T-helper 2 cell treated with Interferon-gamma antibody and Interleukin-4, amounts not matched to agents 100 ng/mL and 5 ng/mL, for 36 hours (primary cell): ENCODE measurements around the gene CPT1B. TPM values are rescaled to one million over a fixed set of nuclear protein-coding genes. Genes with fewer than 3 reads are reported as not detected.
"Not testable (repeated sequence)": the region's sequence is repeated elsewhere in the genome, so short reads cannot be mapped to it uniquely, and the experiment has no call there.

Source experiments
- intact Hi-C: fragments of 100-400 bp; cut with micrococcal nuclease; formaldehyde crosslinking; loops from one replicate; pipeline ENCODE4 v1.15.1; 2023
- total RNA-seq: library from RNA; stranded (reverse); gene quantifications from 2 replicates; pipeline ENCODE4 v1.2.3, GENCODE V29; 2022

The CPT1B gene
- total RNA-seq = 90.6 and 91.3 TPM in 2 replicates

DNA sequence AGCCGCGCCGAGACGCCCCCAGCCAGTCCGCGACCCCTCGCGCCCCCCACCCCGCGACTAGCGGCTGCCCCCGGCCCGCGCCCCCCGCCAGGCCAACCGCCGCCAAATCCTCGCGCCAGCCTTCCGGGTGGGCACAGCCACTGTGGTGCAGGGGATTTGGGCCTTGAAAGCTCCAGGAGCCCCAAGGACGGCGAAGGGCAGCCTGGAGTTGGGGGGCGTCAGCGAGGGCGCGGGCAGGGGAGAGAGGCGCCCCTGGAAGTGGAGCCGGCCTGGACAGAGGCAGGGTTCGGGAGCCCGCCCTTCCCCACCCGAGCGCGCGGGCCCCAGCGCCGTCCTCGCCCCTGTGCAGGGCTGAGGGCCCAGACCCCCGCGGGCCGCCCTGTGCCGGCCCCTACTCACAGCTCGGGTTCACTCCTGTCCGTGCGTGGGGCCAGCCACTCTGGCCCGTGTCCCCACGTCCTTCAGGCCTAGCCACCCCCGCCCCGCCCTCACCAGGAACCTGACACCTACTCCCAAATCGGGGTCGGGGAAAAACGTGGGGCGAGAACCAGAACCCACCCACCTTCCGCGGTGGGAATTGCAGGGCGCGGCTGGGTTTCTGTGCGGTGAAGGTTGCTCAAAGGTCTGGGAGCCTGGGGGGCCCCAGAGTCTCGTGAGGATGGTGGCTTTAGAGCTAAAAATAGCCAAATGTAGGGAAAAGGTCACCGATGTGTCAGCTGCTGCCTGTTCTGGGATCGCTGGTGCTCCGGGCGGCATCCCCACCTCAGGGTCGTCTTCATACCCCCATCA, at the start of gene CPT1B:
Gene CPT1B (minus strand): TSS at position 441 of the 789 bp plus-strand sequence. CDS start 512 bp downstream, outside the sequence.
- intact Hi-C loops = no loop called here

DNA sequence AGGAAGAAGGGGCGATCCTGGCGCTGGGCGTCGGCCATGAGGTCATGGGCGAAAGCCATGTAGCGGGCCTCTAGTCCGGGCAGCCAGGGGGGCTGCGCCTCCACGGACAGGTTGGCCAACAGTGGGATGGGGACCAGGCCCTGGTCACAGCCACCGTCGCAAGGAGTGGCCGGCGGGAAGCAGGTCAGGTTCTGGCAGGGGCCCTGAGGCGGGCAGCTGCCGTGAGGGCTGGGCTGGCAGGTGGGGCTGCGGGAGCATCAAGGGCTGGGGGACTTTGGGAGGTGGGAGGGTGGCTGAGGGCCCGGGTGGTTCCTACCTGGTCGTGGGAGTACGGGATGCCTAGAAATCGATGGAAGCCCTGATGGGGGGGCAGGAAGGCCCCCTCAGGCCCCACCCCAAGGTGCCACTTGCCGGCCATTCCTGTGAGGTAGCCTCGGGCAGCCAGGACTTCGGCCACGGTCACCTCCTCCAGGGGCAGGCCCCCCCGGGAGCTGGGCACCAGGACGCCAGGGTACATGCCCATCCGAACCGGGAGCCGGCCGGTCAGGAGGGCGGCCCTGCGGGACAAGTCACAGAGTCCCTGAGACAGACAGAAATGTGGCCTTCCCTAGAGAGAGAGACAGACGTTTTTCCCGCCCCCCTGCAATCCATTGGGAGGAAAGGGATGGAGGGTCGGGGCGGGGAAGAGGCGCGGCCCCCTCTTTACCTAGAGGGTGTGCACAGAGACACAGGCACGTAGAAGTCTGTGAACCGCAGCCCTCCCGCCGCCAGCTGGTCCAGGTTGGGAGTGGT, 48.8 kb upstream of the CPT1B start:
- intact Hi-C loops = no loop called here

DNA sequence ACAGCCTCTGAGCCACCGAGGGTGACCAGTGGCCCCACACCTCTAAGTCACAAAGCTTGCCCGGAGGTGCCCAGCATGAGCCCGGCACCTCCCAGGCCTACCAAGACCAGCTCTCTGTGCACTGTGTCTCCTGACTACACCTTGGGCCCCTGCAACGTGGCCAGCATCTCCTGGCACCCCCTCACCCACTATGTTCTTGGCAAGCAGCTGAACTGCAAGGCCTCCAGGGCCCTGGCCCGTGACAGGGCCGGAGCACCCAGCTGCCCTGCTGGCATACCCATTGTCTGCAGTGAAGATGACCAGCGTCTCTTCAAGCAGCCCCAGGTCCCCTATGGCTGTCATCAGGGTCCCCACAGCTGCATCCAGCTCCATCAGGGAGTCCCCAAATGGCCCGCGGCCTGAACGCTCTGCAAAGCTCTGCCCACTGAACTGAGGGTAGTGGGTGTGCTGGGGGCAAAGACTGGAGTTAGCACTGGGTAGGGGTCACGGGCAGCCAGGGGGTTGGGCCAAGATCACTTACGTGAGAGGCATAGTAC, 48.2 kb upstream of the CPT1B start:
- intact Hi-C loops = no loop called here

DNA sequence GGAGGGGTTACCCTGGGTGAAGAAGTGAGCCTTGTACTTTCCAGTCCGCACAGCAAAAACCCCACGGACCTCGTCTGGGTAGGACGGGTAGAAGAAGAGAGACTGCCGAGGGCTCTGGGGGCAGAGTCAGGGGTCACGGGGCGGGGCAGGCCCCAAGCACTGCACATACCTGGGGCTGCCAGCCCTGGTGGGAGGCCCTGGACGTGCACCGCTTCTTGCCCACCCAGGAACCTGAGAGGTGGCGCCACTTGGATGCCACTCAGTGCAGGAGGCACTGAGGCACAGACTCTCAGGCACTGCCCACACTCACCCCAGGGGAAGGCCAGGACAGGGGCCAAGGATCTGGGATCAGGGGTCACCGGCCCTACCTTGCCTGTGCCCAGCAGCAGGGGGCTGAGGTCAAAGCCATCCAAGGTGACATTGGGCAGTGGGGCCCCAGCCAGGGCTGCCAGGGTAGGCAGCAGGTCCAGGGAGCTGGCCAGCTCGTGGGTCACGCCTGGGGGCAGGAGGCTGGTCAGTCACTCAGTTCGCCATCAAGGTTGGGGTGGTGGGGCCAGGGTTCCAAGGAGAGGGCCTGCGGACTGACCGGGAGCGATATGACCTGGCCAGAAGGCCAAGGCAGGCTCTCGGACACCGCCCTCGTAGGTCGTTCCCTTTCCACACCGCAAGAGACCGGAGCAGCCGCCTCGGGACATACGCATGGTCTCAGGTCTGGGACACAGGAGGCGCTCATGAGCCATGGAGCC, 47.5 kb upstream of the CPT1B start:
- intact Hi-C loops = no loop called here

DNA sequence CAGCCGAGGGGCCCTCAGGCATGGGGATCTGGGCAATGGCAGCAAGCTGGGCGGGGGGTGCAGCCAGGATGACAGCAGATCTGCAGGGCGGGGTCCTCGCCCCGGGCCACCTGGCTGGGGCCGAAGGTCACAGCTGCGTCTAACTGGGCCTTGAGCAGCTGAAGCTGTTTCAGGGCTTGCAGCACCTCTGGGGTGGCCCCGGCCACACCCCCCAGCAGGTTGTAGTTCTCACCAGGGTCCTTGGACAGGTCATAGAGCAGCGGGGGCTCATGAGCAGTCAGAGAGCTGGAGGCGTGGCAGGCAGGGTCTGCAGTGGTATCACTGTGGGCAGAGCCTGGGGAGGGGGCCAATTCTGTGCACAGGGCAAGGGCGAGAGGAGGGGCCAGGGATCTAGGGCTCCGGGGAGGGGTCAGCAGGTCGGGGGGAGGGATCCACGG, 46.9 kb upstream of the CPT1B start:
- intact Hi-C loops = no loop called here

DNA sequence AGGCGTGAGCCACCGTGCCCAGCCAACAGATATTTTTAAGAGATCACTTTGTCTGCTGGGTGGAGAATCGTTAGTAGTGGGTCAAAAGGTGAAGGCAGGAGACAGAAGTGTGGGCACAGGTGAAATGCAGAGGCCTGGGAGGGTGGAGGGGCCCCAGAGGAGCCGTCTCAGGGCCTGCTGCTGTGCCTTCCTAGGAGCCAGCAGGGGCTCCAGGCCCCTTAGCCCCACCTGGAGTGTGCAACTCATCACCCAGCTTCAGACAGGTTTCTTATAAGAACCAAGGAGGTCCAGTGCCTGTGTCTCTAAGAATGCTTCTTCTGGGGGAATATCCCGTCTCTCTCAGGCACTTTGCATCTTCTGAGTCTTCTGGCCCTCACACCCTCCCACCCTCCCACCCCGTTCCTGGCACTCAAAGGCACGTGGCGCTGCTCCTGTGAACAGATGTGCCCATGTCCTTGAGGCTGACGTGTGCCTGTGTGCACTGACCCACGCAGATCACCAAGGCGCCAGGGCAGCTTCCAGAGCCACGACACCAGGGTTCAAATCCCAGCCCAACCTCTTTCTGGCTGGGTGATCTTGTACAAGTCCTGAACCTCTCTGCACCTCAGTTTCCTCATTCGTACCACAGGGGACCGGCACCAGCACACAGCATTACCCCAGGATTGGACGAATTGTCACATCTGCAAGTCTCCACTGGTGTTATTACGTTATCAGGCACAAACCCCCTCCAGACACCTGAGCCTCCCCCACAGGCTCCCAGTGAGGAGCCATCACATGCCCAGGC, 46.3 kb upstream of the CPT1B start:
- intact Hi-C loops = loop anchor here (5.0 kb wide), 3 partner anchors 62 to 282 kb away; partner anchors contain the start of genes PPP6R2 and SYCE3

DNA sequence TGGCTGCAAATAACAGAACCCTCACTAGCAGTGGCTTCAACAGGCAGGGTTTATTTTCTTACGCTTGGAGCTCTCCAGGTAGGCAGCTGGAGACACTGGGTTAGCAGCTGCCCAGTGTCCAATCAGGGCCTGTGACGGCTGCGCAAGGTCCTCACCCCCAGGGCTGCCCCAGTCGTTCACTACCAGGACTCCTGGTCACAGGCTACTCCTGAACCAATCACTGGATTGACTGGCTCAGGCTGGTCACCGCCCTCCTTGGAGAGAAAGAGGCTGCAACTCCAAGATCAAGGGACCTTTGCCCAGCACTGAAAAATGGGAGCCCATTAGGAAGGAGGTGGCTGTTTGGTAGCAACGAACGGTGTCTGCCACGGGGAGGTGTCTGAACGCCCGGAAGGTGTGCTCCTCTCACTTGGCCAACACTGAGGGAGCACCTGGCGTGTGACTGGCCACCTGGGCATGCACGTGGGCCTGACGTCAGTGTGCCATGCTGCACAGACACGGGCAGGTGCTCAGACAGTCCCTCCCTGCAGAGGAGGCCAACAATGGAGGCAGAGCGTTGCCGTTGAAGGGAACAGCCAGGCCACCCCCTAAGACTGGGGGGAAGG, 44.6 kb upstream of the CPT1B start:
- intact Hi-C loops = loop anchor here (5.0 kb wide), 3 partner anchors 61 to 281 kb away; partner anchors contain the start of genes PPP6R2 and SYCE3

DNA sequence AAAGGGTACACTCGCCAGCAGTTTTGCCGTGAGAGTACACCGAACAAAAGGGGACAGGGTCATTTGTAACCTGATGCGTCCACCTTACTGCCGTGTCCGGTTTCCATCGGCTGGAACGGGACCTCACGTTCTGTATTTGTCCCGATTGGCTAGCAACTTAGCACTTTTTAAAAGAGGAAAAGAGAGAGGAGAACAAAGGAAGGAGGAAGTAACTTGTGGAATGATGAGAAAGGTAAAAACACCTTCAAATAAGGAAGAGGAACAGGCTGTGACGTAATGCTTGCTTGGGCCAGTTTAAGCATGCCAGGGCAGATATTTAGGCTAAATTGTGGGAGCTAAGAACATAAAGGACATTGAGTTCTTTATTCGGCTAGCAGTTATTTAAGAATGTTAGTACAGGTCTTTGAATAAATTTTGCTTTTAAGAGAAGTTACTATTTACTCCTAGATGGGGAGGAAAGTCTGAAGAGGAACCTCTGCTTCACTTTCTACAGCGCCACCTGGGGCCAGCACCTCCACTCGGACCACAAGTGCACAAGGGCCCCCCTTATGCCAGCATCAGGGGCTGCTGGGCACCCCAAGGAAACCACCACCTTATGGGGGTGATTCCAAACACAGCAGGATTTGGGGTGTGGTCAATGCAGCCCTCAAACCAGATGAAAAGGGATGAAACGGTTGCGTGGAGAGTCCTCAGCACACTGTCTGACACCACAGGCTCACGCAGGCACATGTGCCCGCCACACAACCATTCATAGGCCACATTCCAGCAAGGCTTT, 43.9 kb upstream of the CPT1B start:
- intact Hi-C loops = loop anchor here (1.0 to 5.0 kb wide), 8 partner anchors 39 to 280 kb away; partner anchors contain the start of genes NCAPH2, PPP6R2, SCO2 and SYCE3

DNA sequence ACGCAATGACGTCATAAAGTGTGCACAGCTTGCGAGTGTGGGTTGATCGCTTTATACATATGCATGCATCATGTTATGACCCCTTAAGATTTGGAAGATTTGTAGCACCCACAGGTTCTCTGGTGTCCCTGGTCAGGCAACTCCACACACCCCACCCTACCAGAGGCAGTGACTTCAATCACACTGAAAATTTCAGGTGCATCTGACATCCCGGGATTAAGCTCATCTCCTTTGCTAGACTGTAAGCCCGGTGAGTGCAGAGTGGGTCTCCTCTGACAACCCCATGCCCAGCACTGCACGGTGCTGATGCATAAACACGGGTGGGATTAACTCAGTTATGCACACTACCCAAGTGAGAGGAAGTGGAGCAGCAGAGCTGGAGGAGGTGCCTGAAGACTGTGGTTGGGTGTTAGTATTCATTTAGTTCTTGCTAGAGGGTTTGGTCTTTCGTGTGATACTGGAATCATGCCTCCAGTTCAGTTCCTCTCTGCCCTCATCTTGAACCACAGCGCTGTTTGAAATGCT, 43.2 kb upstream of the CPT1B start:
- intact Hi-C loops = loop anchor here (1.0 to 5.0 kb wide), 8 partner anchors 38 to 279 kb away; partner anchors contain the start of genes NCAPH2, PPP6R2, SCO2 and SYCE3

DNA sequence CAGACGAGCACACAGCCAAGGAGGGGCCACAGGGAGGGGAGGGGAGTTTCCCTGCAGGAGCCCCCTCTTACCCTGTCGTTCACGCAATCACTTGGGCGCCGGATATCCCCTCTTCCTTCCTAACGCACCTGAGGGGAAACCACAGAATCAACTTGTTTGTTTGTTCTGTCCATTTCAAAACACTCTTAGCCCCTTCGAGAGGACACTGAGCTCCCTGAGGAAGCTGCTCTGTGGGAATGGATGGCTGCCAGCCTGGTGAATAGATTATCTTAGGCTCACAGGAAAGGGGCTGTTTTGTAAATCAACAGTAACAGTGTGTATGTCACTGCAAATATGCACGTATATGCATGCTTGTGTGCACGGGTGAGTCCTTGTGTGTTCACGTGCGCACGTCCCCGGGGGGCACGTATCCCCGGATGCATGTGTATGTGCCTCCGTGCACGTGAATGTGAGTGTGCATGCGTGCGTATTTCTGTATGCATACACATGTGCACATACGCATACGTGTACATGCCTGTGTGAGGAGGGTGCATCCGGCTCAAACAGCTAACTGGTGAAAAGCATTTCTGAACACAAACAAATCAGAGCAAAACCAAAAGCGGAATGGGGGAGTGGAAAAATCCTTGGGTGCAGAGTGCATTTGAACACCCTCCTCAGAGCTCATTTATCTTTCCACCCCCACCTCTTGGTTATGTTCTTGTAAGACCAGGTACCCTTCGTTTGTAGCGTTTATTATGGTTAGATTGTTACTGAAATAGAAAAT, 42.5 kb upstream of the CPT1B start:
- intact Hi-C loops = loop anchor here (1.0 to 5.0 kb wide), 9 partner anchors 37 to 379 kb away; partner anchors contain the start of genes NCAPH2, PPP6R2, SCO2 and SYCE3

DNA sequence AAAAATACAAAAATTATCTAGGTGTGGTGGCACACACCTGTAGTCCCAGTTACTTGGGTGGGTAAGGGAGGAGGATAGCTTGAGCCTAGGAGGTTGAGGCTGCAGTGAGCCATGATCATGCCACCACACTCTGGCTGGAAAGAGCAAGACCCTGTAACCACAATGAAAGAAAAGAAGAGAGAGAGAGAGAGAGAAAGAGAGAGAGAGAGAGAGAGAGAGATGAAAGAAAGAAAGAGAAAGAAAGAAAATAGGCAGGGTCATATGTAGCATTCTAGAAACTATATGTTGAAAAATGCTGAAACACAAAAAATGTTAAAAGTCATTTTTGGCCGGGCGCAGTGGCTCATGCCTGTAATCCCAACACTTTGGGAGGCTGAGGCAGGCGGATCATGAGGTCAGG, 36.1 kb upstream of the CPT1B start:
- intact Hi-C loops = not testable (repeated sequence)

DNA sequence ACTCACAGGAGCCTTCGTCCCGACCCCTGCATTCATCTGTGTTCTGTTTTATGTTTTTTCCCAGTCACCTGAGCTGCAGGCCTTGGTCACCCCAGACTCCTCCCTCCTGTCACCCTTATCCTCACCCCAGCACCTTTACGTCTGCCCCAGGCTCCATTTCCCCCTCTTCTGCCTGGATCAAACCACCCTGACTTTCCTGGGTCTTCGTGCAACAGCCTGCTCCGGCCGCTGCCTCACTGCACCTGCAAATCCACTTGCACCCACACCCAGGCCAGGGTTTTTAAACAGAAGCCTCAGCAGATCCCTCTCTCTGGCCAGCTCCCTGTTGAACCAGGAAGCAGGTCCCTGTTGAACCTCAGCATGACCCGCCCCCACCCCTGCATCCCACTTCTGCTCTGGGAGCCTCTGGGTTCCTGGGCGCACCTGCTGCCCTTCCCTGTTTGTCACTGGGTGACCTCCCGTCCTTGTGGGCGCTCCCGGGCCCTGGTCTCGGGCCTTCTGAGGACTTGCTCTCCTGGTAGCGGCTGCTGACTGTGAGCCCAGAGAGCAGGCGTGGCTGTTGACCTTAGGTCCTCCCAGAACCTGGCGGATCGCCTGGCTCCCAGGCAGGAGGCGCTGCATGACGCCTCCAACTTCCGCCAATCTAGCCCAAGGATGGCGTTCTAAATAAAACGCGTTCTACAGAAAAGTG, 35.2 kb upstream of the CPT1B start:
- intact Hi-C loops = no loop called here

DNA sequence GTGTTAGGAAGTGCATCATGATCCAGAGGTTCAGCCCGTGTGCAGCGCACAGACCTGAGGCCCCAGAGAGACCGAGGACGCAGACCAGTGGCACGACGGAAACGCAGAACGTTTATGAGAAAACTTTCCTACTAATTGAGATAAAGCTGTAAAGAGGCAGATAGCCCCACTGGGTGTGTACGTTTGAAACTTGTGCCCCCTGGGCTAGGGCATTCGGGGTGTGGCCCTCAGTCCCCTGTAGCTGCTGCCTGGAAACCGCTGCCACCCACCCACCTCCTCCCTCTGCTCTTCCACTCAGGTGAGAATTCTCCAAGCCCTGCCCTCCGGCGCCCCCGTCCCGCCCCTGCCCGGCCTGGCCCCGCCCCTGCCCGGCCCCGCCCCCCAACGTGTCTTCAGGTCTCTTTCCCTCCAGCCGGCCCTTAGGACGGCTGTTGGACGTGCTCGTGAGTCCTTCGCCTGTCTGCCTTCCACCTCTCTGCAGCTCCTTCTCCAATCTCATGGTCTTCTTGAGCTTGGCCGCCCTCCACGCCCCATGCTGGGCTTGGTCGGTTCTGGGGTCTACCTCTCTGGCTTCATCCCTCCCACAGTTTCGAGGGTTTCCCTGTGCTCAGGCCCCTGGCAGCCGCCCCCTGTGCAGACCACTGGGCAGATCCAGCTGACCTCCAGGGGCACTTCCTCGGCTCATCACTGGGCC, 34.4 kb upstream of the CPT1B start:
- intact Hi-C loops = no loop called here

DNA sequence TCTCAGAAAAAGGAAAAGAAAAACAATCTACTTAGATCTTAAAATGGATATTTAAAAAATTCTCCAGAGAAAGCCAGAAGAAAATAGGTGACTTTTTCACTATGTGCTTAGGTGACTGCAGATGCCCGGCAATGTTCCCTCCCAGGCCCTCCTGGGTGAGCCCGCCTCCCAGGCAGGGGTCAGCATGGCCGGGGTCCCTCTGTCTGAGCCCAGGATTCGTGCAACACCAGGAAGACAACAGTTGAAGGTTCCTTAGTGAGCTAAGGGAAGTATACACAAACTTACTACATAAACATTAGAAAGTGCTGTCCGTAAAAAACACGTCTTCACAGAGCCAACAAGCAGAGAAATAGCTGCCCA, 33.9 kb upstream of the CPT1B start:
- intact Hi-C loops = no loop called here

DNA sequence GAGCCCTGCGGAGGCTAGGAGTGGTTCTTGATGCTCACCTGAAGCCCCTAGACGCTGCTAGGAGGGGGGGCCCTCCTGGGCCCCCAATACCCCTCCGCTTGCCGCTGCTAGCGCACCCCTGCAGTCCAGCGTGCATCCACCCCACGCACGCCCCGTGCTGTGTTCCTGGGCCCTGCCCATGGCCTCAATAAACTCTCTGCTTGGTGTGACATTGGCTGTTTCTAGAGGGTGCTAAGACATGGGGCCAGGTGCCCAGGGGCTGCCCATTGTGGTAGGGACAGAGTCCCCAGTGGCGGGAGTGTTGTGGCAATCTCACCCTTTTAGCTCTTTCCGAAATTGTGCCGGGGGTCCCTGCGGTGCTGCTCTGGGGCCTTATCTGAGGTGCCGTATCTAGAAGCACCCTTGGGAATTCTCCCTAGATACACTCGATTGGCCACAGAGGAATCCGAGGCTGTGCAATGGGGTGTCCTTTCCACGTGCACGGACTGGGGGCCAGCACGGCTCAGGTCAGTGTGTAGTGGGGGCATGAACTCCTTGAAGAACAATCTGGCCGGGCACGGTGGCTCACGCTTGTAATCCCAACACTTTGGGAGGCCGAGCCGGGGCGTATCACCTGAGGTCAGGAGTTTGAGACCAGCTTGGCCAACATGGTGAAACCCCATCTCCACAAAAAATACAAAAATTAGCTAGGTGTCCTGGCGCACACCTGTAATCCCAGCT, 33.3 kb upstream of the CPT1B start:
- intact Hi-C loops = no loop called here

DNA sequence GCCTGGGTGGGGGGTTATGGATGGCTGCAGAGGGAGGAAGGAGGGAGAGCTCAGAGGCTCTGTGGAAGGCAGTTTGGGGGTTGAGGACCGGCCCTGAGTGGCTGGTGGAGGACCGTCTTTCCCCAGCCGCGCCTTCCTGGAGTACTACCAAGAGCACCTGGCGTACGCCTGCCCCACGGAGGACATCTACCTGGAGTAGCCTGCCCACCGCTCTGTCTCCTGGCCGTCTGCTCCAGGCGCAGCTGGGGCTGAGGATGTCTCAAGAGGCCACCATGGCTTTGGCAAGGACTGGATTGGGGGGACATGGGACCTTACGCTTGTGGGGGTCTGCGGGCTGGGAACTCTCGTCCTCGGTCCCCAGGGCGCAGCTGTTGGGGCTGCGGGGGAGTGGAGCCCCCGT, 32.4 kb upstream of the CPT1B start:
- intact Hi-C loops = no loop called here
